ENCODE results near the gene INS. TPM values are rescaled to one million over a fixed set of nuclear protein-coding genes. Genes with fewer than 3 reads are reported as not detected.

Gene INS
- total and polyA plus RNA-seq, 2 of the 13 experiments (the other 11 are each of a cell fraction or from before 2014, with no cell fraction given): not detected

- H3K79me2 ChIP-seq (ENCODE audit: insufficient read depth, low read length): no peaks in the 10 kb centered on the region
- H3K36me3 ChIP-seq (replicated peaks in 1 of 2; ENCODE audit: control insufficient read depth in 1 of 2, insufficient read depth in 2 of 2, low read length in 2 of 2): no peaks in the 10 kb centered on the region
- FAIRE-seq (no peak), ATAC-seq (no peak), DNase-seq (ENCODE audit: low spot score) (no peak)
- H3K9ac ChIP-seq (ENCODE audit: insufficient read depth, low read depth, low read length): no peak overlapping the region
- no peak overlapping the region for H3K27ac ChIP-seq (ENCODE audit: extremely low read length, insufficient read depth, low read length)
- no peak overlapping the region for H2AFZ ChIP-seq (ENCODE audit: low read length)
- TF ChIP-seq FOSL2 (CRISPR knock-in tag; IDR thresholded peaks at IDR 0.05): peak; percentile 32; the same call in 1 of the 2 replicates
- TF ChIP-seq HNRNPLL (IDR thresholded peaks at IDR 0.05; ENCODE audit: low read depth, low read length, poor library complexity, severe bottlenecking): no peak
- no peak for TF ChIP-seq KAT8 (CRISPR knock-in tag; IDR thresholded peaks at IDR 0.05)
- peaks cover 17% of the 10 kb centered on the region for H3K4me1 ChIP-seq (ENCODE audit: insufficient read depth, low read length)
- in situ Hi-C loops (cut with HindIII; ENCODE audit: extremely low pct_ligation_motif_present, low pct_unique_long_range_greater_than_20kb) (no loop called here), intact Hi-C loops (cut with micrococcal nuclease; ENCODE audit: unreplicated experiment) (no loop called here)
- 19% methylated on average over 5 of the region's 11 CpGs for WGBS (ENCODE audit: low lambda C conversion rate)
- no peaks in the 10 kb centered on the region for H3K9me3 ChIP-seq (ENCODE audit: low read length)
- H4K20me1 ChIP-seq (ENCODE audit: insufficient read depth, low read length): no peaks in the 10 kb centered on the region
- no peak overlapping the region for H3K4me3 ChIP-seq (replicated peaks in 1 of 3; ENCODE audit: insufficient read depth in 1 of 3, low read depth in 2 of 3, low read length in 3 of 3)
- peaks cover 14 to 72% of the 10 kb centered on the region in 2 experiments for H3K27me3 ChIP-seq (ENCODE audit: control insufficient read depth in 1 of 2, insufficient read depth in 2 of 2, low read length in 2 of 2)
- no peak overlapping the region; the same call in 1 of the 2 replicates for H3K4me2 ChIP-seq (ENCODE audit: low read depth, low read length)
- no TSS peak for BruUV-seq (replicated peaks)
- CTCF ChIA-PET (ENCODE audit: low intra/inter-chr PET ratio, low total read pairs): no interaction called here
- POLR2A ChIA-PET: no interaction called here
These were observed 19.9 kb upstream of the INS start for GRCh38 chr11:2180789-2181370.

DNA sequence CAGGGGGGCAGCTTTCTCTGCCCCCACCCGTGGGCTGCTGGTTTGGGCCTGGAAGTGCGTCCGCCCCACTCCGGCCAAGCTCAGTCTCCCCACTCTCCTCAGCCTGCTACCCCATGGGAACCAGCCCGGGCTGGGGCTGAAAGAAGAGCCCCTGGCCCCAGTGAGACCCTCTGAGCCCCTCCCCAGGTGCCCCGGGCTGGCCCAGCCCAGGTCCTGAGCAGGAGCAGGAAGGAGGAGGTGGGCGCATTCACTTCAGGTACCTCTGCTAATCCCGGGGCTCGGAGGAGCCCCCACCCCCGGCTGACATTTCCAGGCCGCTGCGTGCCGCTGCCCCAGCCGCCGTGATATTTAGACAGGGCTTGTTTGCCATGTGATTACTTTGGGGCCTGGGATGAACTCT is 19.3 kb upstream of the INS start:
- Histone ChIP-seq H2AFZ (ENCODE audit: low read length) (no peak overlapping the region), H4K20me1 (ENCODE audit: insufficient read depth, low read length) (no peaks in the 10 kb centered on the region), H3K9me3 (ENCODE audit: low read length) (no peaks in the 10 kb centered on the region), H3K79me2 (ENCODE audit: insufficient read depth, low read length) (no peaks in the 10 kb centered on the region), H3K4me1 (ENCODE audit: insufficient read depth, low read length) (peaks cover 17% of the 10 kb centered on the region), H3K4me3 (replicated peaks in 1 of 3; ENCODE audit: insufficient read depth in 1 of 3, low read depth in 2 of 3, low read length in 3 of 3) (no peak overlapping the region), H3K27me3 (ENCODE audit: control insufficient read depth in 1 of 2, insufficient read depth in 2 of 2, low read length in 2 of 2) (peaks cover 16 to 69% of the 10 kb centered on the region in 2 experiments), H3K27ac (ENCODE audit: extremely low read length, insufficient read depth, low read length) (no peak overlapping the region), H3K4me2 (ENCODE audit: low read depth, low read length) (no peak overlapping the region; the same call in 1 of the 2 replicates), H3K9ac (ENCODE audit: insufficient read depth, low read depth, low read length) (no peak overlapping the region), H3K36me3 (replicated peaks in 1 of 2; ENCODE audit: control insufficient read depth in 1 of 2, insufficient read depth in 2 of 2, low read length in 2 of 2) (no peaks in the 10 kb centered on the region)
- BruUV-seq (replicated peaks): no TSS peak
- no peak for DNase-seq (ENCODE audit: low spot score)
- no peak for FAIRE-seq
- WGBS (ENCODE audit: low lambda C conversion rate): 0% methylated on average over 1 of the region's 15 CpGs
- CTCF ChIA-PET (ENCODE audit: low intra/inter-chr PET ratio, low total read pairs): no interaction called here
- TF ChIP-seq ZNF687 (CRISPR knock-in tag; IDR thresholded peaks at IDR 0.05): peak; percentile 9; the same call in 1 of the 2 replicates
- TF ChIP-seq, protein P1, sequence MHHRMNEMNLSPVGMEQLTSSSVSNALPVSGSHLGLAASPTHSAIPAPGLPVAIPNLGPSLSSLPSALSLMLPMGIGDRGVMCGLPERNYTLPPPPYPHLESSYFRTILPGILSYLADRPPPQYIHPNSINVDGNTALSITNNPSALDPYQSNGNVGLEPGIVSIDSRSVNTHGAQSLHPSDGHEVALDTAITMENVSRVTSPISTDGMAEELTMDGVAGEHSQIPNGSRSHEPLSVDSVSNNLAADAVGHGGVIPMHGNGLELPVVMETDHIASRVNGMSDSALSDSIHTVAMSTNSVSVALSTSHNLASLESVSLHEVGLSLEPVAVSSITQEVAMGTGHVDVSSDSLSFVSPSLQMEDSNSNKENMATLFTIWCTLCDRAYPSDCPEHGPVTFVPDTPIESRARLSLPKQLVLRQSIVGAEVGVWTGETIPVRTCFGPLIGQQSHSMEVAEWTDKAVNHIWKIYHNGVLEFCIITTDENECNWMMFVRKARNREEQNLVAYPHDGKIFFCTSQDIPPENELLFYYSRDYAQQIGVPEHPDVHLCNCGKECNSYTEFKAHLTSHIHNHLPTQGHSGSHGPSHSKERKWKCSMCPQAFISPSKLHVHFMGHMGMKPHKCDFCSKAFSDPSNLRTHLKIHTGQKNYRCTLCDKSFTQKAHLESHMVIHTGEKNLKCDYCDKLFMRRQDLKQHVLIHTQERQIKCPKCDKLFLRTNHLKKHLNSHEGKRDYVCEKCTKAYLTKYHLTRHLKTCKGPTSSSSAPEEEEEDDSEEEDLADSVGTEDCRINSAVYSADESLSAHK (CRISPR knock-in tag; IDR thresholded peaks at IDR 0.05; ENCODE audit: borderline replicate concordance): no peak
- intact Hi-C loops (cut with micrococcal nuclease; ENCODE audit: unreplicated experiment) (no loop called here), in situ Hi-C loops (cut with HindIII; ENCODE audit: extremely low pct_ligation_motif_present, low pct_unique_long_range_greater_than_20kb) (no loop called here)
- ATAC-seq: no peak; the same call in 2 of the 3 replicates
- POLR2A ChIA-PET: no interaction called here

Data from HepG2 (cell line).